GM12865 (cell line): Measurements from ENCODE around the gene AP2M1.
"Not testable (repeated sequence)": the region's sequence is repeated elsewhere in the genome, so short reads cannot be mapped to it uniquely, and the experiment has no call there.

Source experiments
- DNase-seq: peaks from one replicate; pipeline ENCODE4 v3.0.0; 2010; ENCODE audit warnings: low read depth
- H3K4me3 ChIP-seq: 2 replicates; pipeline ENCODE4 v1.5.1; 2011; ENCODE audit warnings: mild to moderate bottlenecking, low read depth, low read length, control low read depth
- TF ChIP-seq, protein P1 (sequence below): IDR thresholded peaks from 2 replicates; pipeline ENCODE4 v1.5.1; 2011; ENCODE audit warnings: low read length, control low read depth, low read depth, inconsistent platforms; ENCODE audit not compliant: insufficient read depth; ENCODE audit errors: missing control alignments

The AP2M1 gene

DNA sequence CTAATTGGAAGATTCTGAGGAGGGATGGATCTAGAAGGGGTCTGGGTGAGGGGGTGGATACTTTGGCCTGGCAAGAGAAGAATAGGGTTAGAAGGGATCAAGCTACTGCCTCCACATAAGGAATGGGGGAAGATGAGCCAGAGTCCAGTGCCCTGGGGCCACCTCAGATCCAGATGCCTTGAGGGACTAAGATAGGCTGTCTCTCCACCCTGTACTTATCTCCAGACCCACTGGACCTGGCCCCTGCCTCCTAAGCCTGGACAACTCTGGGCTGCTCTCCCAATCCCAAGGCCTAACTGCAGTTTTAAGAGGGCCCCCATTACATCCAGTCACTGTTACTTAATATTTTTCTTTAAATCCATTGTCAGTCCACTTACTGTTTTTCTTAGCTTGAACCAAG is 17.4 kb upstream of the AP2M1 start:
- peak overlapping the region; percentile 79 for H3K4me3 ChIP-seq
- TF ChIP-seq, protein P1, sequence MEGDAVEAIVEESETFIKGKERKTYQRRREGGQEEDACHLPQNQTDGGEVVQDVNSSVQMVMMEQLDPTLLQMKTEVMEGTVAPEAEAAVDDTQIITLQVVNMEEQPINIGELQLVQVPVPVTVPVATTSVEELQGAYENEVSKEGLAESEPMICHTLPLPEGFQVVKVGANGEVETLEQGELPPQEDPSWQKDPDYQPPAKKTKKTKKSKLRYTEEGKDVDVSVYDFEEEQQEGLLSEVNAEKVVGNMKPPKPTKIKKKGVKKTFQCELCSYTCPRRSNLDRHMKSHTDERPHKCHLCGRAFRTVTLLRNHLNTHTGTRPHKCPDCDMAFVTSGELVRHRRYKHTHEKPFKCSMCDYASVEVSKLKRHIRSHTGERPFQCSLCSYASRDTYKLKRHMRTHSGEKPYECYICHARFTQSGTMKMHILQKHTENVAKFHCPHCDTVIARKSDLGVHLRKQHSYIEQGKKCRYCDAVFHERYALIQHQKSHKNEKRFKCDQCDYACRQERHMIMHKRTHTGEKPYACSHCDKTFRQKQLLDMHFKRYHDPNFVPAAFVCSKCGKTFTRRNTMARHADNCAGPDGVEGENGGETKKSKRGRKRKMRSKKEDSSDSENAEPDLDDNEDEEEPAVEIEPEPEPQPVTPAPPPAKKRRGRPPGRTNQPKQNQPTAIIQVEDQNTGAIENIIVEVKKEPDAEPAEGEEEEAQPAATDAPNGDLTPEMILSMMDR, result no peak
- no peak for DNase-seq

GRCh38 chr3:184158404-184158803 is 16.3 kb upstream of the AP2M1 start:
- H3K4me3 ChIP-seq, result no peak overlapping the region
- TF ChIP-seq, protein P1, result no peak

GRCh38 chr3:184160456-184160855 is 14.2 kb upstream of the AP2M1 start:
- TF ChIP-seq, protein P1, result no peak
- DNase-seq, result peak; percentile 54
- H3K4me3 ChIP-seq, result no peak overlapping the region

More at GRCh38 chr3:184158404-184158803, 16.3 kb upstream of the AP2M1 start:
- no peak for DNase-seq

- not testable (repeated sequence) for DNase-seq, H3K4me3 ChIP-seq
Measured at GRCh38 chr3:184162571-184163070, 12.0 kb upstream of the AP2M1 start.

GRCh38 chr3:184164648-184165330 is 9.9 kb upstream of the AP2M1 start:
- no peak overlapping the region for H3K4me3 ChIP-seq
- no peak for DNase-seq
- TF ChIP-seq, protein P1, result no peak

DNA sequence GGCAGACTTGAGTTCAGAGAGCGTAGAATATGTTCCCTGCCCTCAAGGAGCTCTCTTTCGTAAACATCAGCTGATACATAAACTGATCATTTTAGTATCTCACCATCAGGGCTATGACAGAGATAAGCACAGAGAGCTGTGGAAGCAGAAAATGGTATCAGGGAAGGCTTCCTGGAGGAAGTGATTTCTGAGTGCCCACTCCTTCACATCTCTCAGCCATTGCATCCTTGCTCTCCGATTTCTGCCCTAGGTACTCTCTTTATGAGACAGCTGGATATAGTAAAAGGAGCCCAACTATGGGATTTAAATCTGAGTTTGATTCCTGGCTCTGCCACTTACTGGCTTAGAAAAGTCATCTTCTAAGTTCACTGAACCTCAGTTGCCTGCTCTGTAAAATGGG is 9.1 kb upstream of the AP2M1 start:
- no peak overlapping the region for H3K4me3 ChIP-seq
- TF ChIP-seq, protein P1, result no peak
- DNase-seq, result no peak

DNA sequence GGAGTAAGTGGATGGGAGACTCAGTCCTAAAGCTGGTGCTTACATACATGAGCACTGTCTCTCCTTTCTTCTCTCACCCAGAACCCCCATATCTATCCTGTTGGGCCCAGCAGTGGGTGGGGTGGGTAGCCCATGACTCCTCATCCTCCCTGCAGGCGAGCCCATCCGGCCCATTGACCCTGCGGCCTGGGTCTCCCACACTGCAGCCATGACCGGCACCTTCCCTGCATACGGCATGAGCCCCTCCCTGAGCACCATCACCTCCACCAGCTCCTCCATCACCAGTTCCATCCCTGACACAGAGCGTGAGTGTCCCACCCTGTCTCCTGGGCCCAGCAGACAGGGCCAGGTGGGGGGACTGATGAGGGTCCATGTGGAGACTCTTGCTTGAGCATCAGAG is 8.0 kb upstream of the AP2M1 start:
- no peak for DNase-seq
- TF ChIP-seq, protein P1, result no peak

More for the DNA sequence above, 8.0 kb upstream of the AP2M1 start:
- no peak overlapping the region for H3K4me3 ChIP-seq
